Measurements from ENCODE around the gene COLEC11. TPM values are rescaled to one million over a fixed set of nuclear protein-coding genes. Genes with fewer than 3 reads are reported as not detected.
"Not testable (repeated sequence)": the region's sequence is repeated elsewhere in the genome, so short reads cannot be mapped to it uniquely, and the experiment has no call there.

COLEC11 gene
- total RNA-seq, 1 donor from 2014 or later = not detected

DNA sequence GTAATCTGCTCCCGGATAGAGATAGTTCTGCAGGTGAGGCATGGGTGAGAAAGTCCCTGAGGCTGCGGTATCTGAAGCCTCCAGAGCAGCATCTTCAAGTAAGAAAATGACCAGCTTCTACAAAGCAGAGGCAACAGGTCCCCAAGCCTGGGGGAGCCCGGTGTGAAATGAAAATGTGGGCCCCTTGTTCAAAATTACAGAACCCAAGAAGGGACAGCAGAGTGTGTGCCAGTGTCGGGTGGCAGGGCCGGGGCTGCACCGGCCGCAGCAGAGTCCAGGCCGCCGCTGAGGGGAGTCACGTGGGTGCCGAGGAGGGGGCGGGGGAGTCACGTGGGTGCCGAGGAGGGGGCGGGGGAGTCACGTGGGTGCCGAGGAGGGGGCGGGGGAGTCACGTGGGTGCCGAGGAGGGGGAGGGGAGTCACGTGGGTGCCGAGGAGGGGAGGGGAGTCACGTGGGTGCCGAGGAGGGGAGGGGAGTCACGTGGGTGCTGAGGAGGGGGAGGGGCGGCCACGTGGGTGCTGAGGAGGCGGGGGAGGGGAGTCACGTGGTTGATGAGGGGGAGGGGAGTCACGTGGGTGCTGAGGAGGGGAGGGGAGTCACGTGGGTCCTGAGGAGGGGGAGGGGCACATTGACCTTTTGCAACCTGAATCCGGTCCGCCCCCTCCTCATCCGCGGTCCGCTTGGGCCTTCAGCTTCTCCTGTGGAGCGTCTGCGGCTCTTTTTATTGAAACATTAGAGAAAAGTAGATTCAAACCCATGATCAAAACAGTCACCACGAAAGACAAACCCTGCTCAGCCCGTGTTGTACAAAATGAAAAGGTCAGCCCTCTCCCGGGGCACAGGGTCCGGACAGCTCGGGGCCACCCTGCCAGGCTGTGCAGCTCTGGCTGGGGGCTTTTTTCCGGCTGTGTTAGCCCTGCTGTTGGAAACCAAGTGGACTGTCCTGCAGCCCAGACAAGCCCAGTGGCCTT lies 10.4 kb downstream of the COLEC11 start:
- intact Hi-C loops (cut with micrococcal nuclease) = no loop called here

DNA sequence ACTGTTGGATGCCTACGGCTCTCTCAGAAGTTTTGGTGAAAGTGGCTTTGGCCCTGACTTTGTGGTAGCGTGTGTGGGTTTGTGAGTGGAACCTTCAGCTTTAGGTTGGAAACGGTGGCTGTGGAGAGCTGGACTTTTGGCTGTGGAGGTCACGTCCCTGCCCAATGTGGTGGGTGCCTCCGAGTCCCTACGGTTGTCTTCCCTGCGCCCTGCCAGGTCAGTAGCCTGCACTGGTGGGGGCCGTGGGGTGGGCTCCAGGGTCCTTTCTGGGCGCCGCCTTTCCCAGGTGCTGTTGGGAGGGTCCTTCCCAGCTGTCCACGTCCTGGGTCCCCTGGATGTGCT lies 11.1 kb downstream of the COLEC11 start:
- intact Hi-C loops (cut with micrococcal nuclease) = no loop called here

- intact Hi-C loops (cut with micrococcal nuclease) = no loop called here
Observed at GRCh38 chr2:3606370-3607201, 11.7 kb downstream of the COLEC11 start.

- intact Hi-C loops (cut with micrococcal nuclease) = no loop called here
Observed at GRCh38 chr2:3608373-3609278, 13.7 kb downstream of the COLEC11 start.

DNA sequence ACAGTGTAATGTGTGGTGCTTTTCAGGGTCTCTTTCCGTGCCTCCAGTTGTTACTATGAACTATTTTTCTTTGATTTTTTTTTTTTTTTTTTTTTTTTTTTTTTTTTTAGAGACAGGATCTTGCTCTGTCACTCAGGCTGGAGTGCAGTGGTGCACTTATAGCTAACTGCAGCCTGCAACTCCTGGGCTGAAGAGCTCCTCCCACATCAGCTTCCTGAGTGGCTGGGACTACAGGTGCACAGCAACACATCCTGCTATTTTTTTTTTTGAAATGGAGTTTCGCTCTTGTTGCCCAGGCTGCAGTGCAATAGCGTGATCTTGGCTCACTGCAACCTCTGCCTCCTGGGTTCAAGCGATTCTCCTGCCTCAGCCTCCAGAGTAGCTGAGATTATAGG lies 14.4 kb downstream of the COLEC11 start:
- intact Hi-C loops (cut with micrococcal nuclease) = not testable (repeated sequence)

- intact Hi-C loops (cut with micrococcal nuclease) = no loop called here
Observed at GRCh38 chr2:3610415-3610814, 15.5 kb downstream of the COLEC11 start.

DNA sequence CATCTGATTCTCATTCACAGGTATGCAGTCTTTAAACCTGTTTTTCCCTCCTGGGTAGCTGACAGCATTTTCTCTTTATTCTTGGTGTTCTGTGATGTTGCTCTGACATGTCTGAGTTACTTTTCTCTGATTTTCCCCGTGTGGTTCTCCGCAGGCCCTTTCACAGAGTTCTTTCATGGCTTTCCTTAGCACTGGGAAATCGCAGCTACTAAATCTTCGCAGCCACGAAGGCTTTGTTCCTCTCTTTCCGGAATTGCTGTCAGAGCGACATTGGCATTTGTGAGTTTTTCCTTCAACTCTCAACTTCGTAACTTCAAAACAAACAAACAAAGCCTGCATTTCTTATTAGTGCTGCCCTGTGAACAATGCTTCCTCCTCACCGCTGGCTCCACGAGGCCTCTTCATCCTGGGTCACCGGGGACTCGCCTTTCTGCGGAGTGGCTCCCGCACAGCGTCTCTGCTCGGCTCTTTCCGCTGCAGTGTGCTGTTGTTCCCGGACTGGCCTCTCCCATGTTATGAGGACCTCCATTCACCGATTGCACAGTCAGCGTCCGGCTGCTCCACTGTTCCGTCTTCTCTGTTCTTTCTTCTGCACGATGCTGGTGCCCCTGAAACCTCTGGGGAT lies 16.1 kb downstream of the COLEC11 start:
- intact Hi-C loops (cut with micrococcal nuclease) = no loop called here

DNA sequence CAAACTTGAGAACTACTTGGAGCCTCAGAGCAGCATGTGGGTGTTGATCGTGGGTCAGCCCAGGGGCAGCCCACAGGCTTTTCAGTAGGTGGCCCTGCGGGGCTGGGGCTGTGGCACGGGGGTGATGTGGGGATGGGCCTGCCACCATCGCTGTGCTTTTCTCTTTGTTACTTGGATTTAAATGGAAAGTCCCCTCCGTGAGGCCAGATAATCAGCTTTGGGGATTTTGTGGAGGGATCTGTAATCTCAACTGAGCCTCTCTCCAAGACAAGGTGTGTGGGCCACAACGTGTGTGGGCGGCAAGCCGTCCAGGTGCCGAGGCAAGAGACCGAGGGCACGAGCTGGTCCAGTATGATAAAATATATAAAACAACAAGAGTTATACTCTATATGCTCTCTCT lies 16.7 kb downstream of the COLEC11 start:
- intact Hi-C loops (cut with micrococcal nuclease) = no loop called here

GRCh38 chr2:3612639-3613523 lies 18.0 kb downstream of the COLEC11 start:
- intact Hi-C loops (cut with micrococcal nuclease) = no loop called here

DNA sequence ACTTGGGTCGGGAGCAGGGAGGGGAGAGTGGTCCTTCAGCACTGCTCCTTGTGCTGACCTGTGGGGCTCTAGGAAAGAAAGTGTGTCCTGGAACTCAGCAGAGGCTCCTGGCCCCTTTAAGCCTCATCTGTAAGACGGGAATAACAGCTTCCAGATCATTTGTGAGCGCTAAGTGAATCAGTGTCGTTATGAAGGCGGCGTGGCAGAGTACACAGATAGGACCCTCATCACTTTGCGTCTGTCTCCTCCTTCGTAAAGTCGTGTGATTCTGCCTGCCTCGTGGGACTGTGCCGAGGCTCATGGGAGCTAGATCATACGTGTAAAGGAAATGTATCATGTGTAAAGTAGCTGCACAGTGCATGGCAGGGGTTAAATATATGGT lies 18.6 kb downstream of the COLEC11 start:
- intact Hi-C loops (cut with micrococcal nuclease) = no loop called here

GRCh38 chr2:3614743-3615142 lies 19.8 kb downstream of the COLEC11 start:
- intact Hi-C loops (cut with micrococcal nuclease) = not testable (repeated sequence)

GRCh38 chr2:3615541-3616200 lies 20.8 kb downstream of the COLEC11 start:
- intact Hi-C loops (cut with micrococcal nuclease) = not testable (repeated sequence)

- intact Hi-C loops (cut with micrococcal nuclease) = not testable (repeated sequence)
Observed at GRCh38 chr2:3616435-3617197, 21.7 kb downstream of the COLEC11 start.

DNA sequence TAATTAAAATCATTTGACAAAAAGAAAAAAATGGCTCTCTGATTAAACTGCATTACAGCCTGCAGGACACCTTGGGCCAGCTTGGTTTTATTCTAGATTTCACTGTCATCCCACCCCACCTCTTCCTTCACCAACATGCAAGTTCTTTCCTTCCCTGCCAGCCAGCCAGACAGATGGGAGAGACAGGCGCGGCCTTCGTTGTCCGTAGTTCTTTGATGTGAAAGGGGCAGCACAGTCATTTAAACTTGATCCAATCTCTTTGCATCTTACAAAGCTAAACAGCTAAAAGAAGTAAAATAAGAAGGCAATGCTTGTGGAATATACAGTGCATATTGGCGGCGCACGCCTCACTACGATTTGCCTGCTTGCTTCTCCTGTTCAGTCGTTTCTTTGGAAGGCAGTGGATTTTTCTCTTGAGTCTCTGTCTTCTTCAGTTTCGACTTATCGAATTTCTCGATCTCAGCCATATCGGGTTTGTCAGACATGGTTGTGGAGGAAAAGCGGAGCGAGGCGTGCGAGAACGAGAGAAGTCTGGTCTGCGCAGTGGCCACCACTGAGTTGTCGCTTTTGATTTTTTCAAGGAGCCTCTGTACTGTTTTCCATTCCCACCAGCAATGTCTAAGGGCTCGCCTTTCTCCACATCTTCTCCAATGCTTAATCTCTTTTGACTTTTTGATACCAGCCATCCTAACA lies 22.4 kb downstream of the COLEC11 start:
- intact Hi-C loops (cut with micrococcal nuclease) = no loop called here

DNA sequence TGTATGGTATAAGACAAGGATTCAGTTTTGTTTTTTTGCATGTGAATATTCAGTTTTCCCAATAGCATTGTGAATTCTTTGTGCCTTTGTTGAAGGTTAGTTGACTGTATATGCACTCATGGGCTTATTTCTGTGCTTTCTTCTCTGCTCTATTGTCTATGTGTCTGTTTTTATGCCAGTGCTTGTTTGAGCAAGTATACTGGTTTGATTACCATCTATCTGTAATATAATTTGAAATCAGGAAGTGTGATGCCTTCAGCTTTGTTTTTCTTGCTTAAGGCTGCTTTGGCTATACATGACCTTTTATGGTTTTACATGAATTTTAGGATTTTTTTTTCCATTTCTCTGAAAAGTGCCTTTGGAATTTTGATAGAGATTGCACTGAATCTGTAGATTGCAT lies 23.5 kb downstream of the COLEC11 start:
- intact Hi-C loops (cut with micrococcal nuclease) = no loop called here

DNA sequence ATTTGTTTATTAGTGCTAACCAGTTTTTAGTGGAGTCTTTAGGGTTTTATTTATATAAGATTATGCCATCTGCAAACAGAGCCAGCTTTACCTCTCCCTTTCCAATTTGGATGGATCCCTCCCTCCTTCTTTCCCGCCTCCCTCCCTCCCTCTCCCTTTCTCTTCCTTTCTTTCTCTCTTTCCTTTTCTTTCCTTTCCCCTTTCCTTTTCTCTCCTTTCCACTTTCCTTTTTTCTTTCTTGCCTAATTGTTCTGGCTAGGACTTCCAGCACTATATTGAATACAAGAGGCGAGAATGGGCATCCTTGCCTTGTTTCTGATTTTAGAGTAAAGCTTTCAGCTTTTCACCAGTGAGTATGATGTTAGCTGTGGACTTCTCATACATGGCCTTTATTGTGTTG lies 24.1 kb downstream of the COLEC11 start:
- intact Hi-C loops (cut with micrococcal nuclease) = no loop called here

DNA sequence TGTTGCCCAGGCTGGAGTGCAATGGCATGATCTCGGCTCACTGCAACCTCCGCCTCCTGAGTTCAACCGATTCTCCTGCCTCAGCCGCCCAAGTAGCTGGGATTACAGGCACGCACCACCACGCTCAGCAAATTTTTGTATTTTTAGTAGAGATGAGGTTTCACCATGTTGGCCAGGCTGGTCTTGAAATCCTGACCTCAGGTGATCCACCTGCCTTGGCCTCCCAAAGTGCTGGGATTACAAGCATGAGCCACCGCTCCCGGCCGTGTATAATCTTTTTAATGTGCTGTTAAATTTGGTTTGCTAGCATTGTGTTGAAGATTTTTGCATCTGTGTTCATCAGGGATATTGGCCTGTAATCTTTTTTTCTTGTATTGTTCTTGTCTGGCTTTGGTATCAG lies 24.7 kb downstream of the COLEC11 start:
- intact Hi-C loops (cut with micrococcal nuclease) = not testable (repeated sequence)

DNA sequence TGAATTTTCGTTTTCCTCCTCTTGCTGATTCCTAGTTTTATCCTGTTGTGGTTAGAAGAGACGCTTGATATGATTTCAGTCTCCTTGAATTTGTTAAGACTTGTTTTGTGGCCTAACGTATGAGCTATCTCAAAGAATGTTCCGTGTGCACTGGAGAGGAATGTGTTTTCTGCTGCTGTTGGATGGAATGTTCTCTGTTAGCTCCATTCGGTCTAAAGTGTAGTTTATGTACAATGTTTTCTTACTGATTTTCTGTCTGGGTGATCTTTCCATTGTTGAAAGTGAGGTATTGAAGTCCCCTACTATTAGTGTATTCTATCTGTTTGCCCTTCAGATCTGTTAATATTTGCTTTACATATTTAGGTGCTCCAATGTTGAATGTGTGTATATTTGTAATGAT lies 25.9 kb downstream of the COLEC11 start:
- intact Hi-C loops (cut with micrococcal nuclease) = no loop called here

Measured in T-helper 1 cell treated with Interleukin-12 subunit alpha and Interleukin-12 subunit beta and Interleukin-4 antibody, amounts not matched to agents 30 ng/mL and 1 ng/mL, for 36 hours (primary cell).